ENCODE measurements around the gene ARFGEF2. TPM values are rescaled to one million over a fixed set of nuclear protein-coding genes. Genes with fewer than 3 reads are reported as not detected.

ARFGEF2 gene
- total and polyA plus RNA-seq, 4 donors, result 10.3 to 51.3 (median 16.6) TPM

- Histone ChIP-seq H3K27ac (ENCODE audit: low read depth in 1 of 2, low read length in 2 of 2) (peak overlapping the region; percentile 4 to 19), H3K36me3 (ENCODE audit: control insufficient read depth in 4 of 4, insufficient read depth in 3 of 4, low read depth in 1 of 4, low read length in 3 of 4) (peaks cover 8 to 25% (median 14%) of the 10 kb centered on the region in 4 donors)
- no peak for DNase-seq (ENCODE audit: low spot score)
These were observed 41.7 kb downstream of the ARFGEF2 start for GRCh38 chr20:48962976-48963771.

GRCh38 chr20:48965189-48965910, 43.8 kb downstream of the ARFGEF2 start:
- no peak for TF ChIP-seq RXRA (IDR thresholded peaks at IDR 0.05)
- no peak for TF ChIP-seq EGR1 (IDR thresholded peaks at IDR 0.05; ENCODE audit: low read depth in 2 of 2)
- TF ChIP-seq ZBTB33 (IDR thresholded peaks at IDR 0.05), result no peak
- TF ChIP-seq SP1 (IDR thresholded peaks at IDR 0.05), result no peak
- no peak for TF ChIP-seq GABPA (IDR thresholded peaks at IDR 0.05 in 1 of 2, conservative IDR thresholded peaks at IDR 0.05 in 1 of 2)
- TF ChIP-seq HNF4G (IDR thresholded peaks at IDR 0.05), result no peak
- no peak for TF ChIP-seq JUND (IDR thresholded peaks at IDR 0.05)
- H3K4me3 ChIP-seq (ENCODE audit: low read depth in 1 of 3, low read length in 3 of 3), result no peak overlapping the region
- no peak for DNase-seq (ENCODE audit: low spot score)
- H3K4me1 ChIP-seq (ENCODE audit: control insufficient read depth in 4 of 4, insufficient read depth in 4 of 4, low read length in 3 of 4), result peaks cover 0 to 5% (median 1%) of the 10 kb centered on the region in 4 donors
- WGBS, result 77% methylated on average over 3 of the region's 3 CpGs
- H3K9ac ChIP-seq (ENCODE audit: low read depth in 1 of 2, low read length in 2 of 2), result no peak overlapping the region
- H3K9me3 ChIP-seq (ENCODE audit: control insufficient read depth in 4 of 4, low read length in 3 of 4), result no peaks in the 10 kb centered on the region
- H3K27me3 ChIP-seq (ENCODE audit: control insufficient read depth in 4 of 4, insufficient read depth in 4 of 4, low read length in 3 of 4), result no peaks in the 10 kb centered on the region
- H3K27ac ChIP-seq (ENCODE audit: low read depth in 1 of 2, low read length in 2 of 2), result no peak overlapping the region
- H3K36me3 ChIP-seq (ENCODE audit: control insufficient read depth in 4 of 4, insufficient read depth in 3 of 4, low read depth in 1 of 4, low read length in 3 of 4), result peaks cover 17 to 29% (median 27%) of the 10 kb centered on the region in 4 donors

More at GRCh38 chr20:48962976-48963771, 41.7 kb downstream of the ARFGEF2 start:
- no peak overlapping the region for H3K4me3 ChIP-seq (ENCODE audit: low read depth in 1 of 3, low read length in 3 of 3)
- peak in 1 of 2 donors; percentile 24 for TF ChIP-seq HNF4A (conservative IDR thresholded peaks at IDR 0.05)
- no peak for TF ChIP-seq JUND (IDR thresholded peaks at IDR 0.05)
- no peak for TF ChIP-seq HNF4G (IDR thresholded peaks at IDR 0.05)
- TF ChIP-seq RXRA (IDR thresholded peaks at IDR 0.05), result peak in 1 of 2 donors; percentile 16
- TF ChIP-seq FOXA2 (IDR thresholded peaks at IDR 0.05), result no peak
- no peak for TF ChIP-seq RAD21 (IDR thresholded peaks at IDR 0.05)
- H3K9me3 ChIP-seq (ENCODE audit: control insufficient read depth in 4 of 4, low read length in 3 of 4), result no peaks in the 10 kb centered on the region
- H3K9ac ChIP-seq (ENCODE audit: low read depth in 1 of 2, low read length in 2 of 2), result no peak overlapping the region
- no peaks in the 10 kb centered on the region for H3K27me3 ChIP-seq (ENCODE audit: control insufficient read depth in 4 of 4, insufficient read depth in 4 of 4, low read length in 3 of 4)
- 62% methylated on average over 11 of the region's 11 CpGs for WGBS
- peaks cover 0 to 5% (median 1%) of the 10 kb centered on the region in 4 donors for H3K4me1 ChIP-seq (ENCODE audit: control insufficient read depth in 4 of 4, insufficient read depth in 4 of 4, low read length in 3 of 4)

GRCh38 chr20:48970681-48971365, 49.3 kb downstream of the ARFGEF2 start:
- peaks cover 21 to 59% (median 46%) of the 10 kb centered on the region in 4 donors for H3K36me3 ChIP-seq (ENCODE audit: control insufficient read depth in 4 of 4, insufficient read depth in 3 of 4, low read depth in 1 of 4, low read length in 3 of 4)
- TF ChIP-seq TAF1 (conservative IDR thresholded peaks at IDR 0.05) (no peak), GABPA (IDR thresholded peaks at IDR 0.05 in 1 of 2, conservative IDR thresholded peaks at IDR 0.05 in 1 of 2) (no peak), MAX (IDR thresholded peaks at IDR 0.05) (no peak), RXRA (IDR thresholded peaks at IDR 0.05) (no peak), HNF4G (IDR thresholded peaks at IDR 0.05) (no peak), FOXA1 (IDR thresholded peaks at IDR 0.05) (no peak), CTCF (IDR thresholded peaks at IDR 0.05; ENCODE audit: low read depth, low read length, missing input control) (no peak), REST (IDR thresholded peaks at IDR 0.05) (no peak), EGR1 (IDR thresholded peaks at IDR 0.05; ENCODE audit: low read depth in 2 of 2) (no peak), RAD21 (IDR thresholded peaks at IDR 0.05) (no peak), NR2F2 (IDR thresholded peaks at IDR 0.05) (no peak), JUND (IDR thresholded peaks at IDR 0.05) (no peak), YY1 (IDR thresholded peaks at IDR 0.05) (no peak), SP1 (IDR thresholded peaks at IDR 0.05) (no peak), FOXA2 (IDR thresholded peaks at IDR 0.05) (no peak)

More at GRCh38 chr20:48970681-48971365, 49.3 kb downstream of the ARFGEF2 start:
- Histone ChIP-seq H3K27ac (ENCODE audit: low read depth in 1 of 2, low read length in 2 of 2) (no peak overlapping the region), H3K4me1 (ENCODE audit: control insufficient read depth in 4 of 4, insufficient read depth in 4 of 4, low read length in 3 of 4) (peaks cover 0 to 2% (median 0%) of the 10 kb centered on the region in 4 donors), H3K4me3 (ENCODE audit: low read depth in 1 of 3, low read length in 3 of 3) (no peak overlapping the region), H3K9me3 (ENCODE audit: control insufficient read depth in 4 of 4, low read length in 3 of 4) (no peaks in the 10 kb centered on the region), H3K9ac (ENCODE audit: low read depth in 1 of 2, low read length in 2 of 2) (no peak overlapping the region), H3K27me3 (ENCODE audit: control insufficient read depth in 4 of 4, insufficient read depth in 4 of 4, low read length in 3 of 4) (no peaks in the 10 kb centered on the region)
- DNase-seq (ENCODE audit: low spot score), result no peak
- 97% methylated on average over 10 of the region's 10 CpGs for WGBS
